ENCODE results near the gene SHB.

The SHB gene

DNA sequence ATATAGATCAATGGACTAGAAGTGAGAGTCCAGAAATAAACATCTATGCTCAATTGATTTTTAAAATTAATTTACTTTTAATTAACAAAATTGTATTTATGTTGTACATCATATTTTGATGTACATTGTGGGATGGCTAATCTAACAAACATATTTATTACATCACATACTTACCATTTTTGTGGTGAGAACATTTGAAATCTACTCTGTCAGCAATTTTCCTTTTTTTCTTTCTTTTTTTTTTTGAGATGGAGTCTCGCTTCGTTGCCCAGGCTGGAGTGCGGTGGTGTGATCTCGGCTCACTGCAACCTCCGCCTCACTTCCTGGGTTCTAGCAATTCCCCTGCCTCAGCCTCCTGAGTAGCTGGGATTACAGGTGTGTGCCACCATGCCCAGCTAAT lies 32.4 kb upstream of the SHB start:
- H3K27me3 ChIP-seq (ENCODE audit: control insufficient read depth, insufficient read depth, low read length), result no peaks in the 10 kb centered on the region
- H3K9me3 ChIP-seq (ENCODE audit: control insufficient read depth, insufficient read depth, low read length), result no peaks in the 10 kb centered on the region
- H3K9ac ChIP-seq (ENCODE audit: low read depth, low read length), result no peak overlapping the region
- H3K4me3 ChIP-seq (ENCODE audit: low read depth, low read length), result no peak overlapping the region
- H3K4me1 ChIP-seq (ENCODE audit: control insufficient read depth, insufficient read depth, low read length), result no peaks in the 10 kb centered on the region
- no peaks in the 10 kb centered on the region for H3K36me3 ChIP-seq (ENCODE audit: control insufficient read depth, insufficient read depth, low read length)

- H3K36me3 ChIP-seq (ENCODE audit: control insufficient read depth, insufficient read depth, low read length), result no peaks in the 10 kb centered on the region
- H3K4me1 ChIP-seq (ENCODE audit: control insufficient read depth, insufficient read depth, low read length), result no peaks in the 10 kb centered on the region
These were observed 27.3 kb upstream of the SHB start for GRCh38 chr9:38096238-38096805.

GRCh38 chr9:38094165-38094564 lies 25.1 kb upstream of the SHB start:
- Histone ChIP-seq H3K9me3 (ENCODE audit: control insufficient read depth, insufficient read depth, low read length) (no peaks in the 10 kb centered on the region), H3K4me1 (ENCODE audit: control insufficient read depth, insufficient read depth, low read length) (peaks cover 6% of the 10 kb centered on the region), H3K27me3 (ENCODE audit: control insufficient read depth, insufficient read depth, low read length) (no peaks in the 10 kb centered on the region), H3K9ac (ENCODE audit: low read depth, low read length) (no peak overlapping the region), H3K36me3 (ENCODE audit: control insufficient read depth, insufficient read depth, low read length) (no peaks in the 10 kb centered on the region), H3K4me3 (ENCODE audit: low read depth, low read length) (no peak overlapping the region)

More at GRCh38 chr9:38096238-38096805, 27.3 kb upstream of the SHB start:
- Histone ChIP-seq H3K27me3 (ENCODE audit: control insufficient read depth, insufficient read depth, low read length) (no peaks in the 10 kb centered on the region), H3K9me3 (ENCODE audit: control insufficient read depth, insufficient read depth, low read length) (no peaks in the 10 kb centered on the region), H3K9ac (ENCODE audit: low read depth, low read length) (no peak overlapping the region), H3K4me3 (ENCODE audit: low read depth, low read length) (no peak overlapping the region)

- Histone ChIP-seq H3K4me3 (ENCODE audit: low read depth, low read length) (no peak overlapping the region), H3K4me1 (ENCODE audit: control insufficient read depth, insufficient read depth, low read length) (peaks cover 6% of the 10 kb centered on the region), H3K9me3 (ENCODE audit: control insufficient read depth, insufficient read depth, low read length) (no peaks in the 10 kb centered on the region), H3K36me3 (ENCODE audit: control insufficient read depth, insufficient read depth, low read length) (no peaks in the 10 kb centered on the region), H3K27me3 (ENCODE audit: control insufficient read depth, insufficient read depth, low read length) (no peaks in the 10 kb centered on the region), H3K9ac (ENCODE audit: low read depth, low read length) (no peak overlapping the region)
These were observed 23.6 kb upstream of the SHB start for GRCh38 chr9:38092656-38093055.

DNA sequence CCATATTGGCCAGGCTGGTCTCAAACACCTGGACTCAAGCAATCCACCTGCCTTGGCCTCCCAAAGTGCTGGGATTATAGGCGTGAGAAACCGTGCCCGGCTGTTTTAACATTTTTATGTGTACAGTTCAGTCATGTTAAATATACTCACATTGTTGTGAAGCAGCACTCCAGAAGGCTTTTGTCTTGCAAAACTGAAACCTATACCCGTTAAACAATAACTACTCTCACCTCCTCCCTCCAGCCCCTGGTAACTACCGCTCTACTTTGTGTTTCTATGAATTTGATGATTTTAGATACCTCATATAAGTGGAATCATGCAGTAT lies 23.1 kb upstream of the SHB start:
- H3K36me3 ChIP-seq (ENCODE audit: control insufficient read depth, insufficient read depth, low read length), result no peaks in the 10 kb centered on the region
- no peak overlapping the region for H3K9ac ChIP-seq (ENCODE audit: low read depth, low read length)
- no peak overlapping the region for H3K4me3 ChIP-seq (ENCODE audit: low read depth, low read length)
- H3K4me1 ChIP-seq (ENCODE audit: control insufficient read depth, insufficient read depth, low read length), result peaks cover 6% of the 10 kb centered on the region
- no peaks in the 10 kb centered on the region for H3K9me3 ChIP-seq (ENCODE audit: control insufficient read depth, insufficient read depth, low read length)
- H3K27me3 ChIP-seq (ENCODE audit: control insufficient read depth, insufficient read depth, low read length), result no peaks in the 10 kb centered on the region

GRCh38 chr9:38091310-38092199 lies 22.5 kb upstream of the SHB start:
- no peak overlapping the region for H3K4me3 ChIP-seq (ENCODE audit: low read depth, low read length)
- H3K4me1 ChIP-seq (ENCODE audit: control insufficient read depth, insufficient read depth, low read length), result peaks cover 6% of the 10 kb centered on the region
- H3K9ac ChIP-seq (ENCODE audit: low read depth, low read length), result no peak overlapping the region
- H3K27me3 ChIP-seq (ENCODE audit: control insufficient read depth, insufficient read depth, low read length), result no peaks in the 10 kb centered on the region
- H3K9me3 ChIP-seq (ENCODE audit: control insufficient read depth, insufficient read depth, low read length), result no peaks in the 10 kb centered on the region
- H3K36me3 ChIP-seq (ENCODE audit: control insufficient read depth, insufficient read depth, low read length), result no peaks in the 10 kb centered on the region

DNA sequence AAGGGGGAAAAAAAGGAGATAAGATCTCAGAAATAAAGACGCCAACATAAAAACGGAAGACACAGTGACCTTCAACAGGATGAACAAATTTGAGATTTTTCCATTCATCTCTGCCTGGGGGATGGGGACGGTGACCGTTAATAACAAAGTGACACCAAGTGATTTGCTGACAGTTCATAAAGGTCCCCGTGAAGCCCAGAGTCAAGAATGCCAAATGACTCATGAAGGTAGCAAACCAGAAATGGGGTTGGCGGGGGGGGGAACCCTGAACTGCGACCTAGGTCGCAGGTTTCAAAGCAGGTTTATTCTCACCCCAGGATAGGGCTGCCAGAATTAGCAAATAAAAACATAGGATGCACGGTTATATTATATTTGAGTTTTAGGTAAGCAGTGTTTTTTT lies 21.1 kb upstream of the SHB start:
- no peaks in the 10 kb centered on the region for H3K9me3 ChIP-seq (ENCODE audit: control insufficient read depth, insufficient read depth, low read length)
- H3K4me1 ChIP-seq (ENCODE audit: control insufficient read depth, insufficient read depth, low read length), result peaks cover 6% of the 10 kb centered on the region
- H3K4me3 ChIP-seq (ENCODE audit: low read depth, low read length), result no peak overlapping the region
- H3K9ac ChIP-seq (ENCODE audit: low read depth, low read length), result no peak overlapping the region
- no peaks in the 10 kb centered on the region for H3K36me3 ChIP-seq (ENCODE audit: control insufficient read depth, insufficient read depth, low read length)
- no peaks in the 10 kb centered on the region for H3K27me3 ChIP-seq (ENCODE audit: control insufficient read depth, insufficient read depth, low read length)

DNA sequence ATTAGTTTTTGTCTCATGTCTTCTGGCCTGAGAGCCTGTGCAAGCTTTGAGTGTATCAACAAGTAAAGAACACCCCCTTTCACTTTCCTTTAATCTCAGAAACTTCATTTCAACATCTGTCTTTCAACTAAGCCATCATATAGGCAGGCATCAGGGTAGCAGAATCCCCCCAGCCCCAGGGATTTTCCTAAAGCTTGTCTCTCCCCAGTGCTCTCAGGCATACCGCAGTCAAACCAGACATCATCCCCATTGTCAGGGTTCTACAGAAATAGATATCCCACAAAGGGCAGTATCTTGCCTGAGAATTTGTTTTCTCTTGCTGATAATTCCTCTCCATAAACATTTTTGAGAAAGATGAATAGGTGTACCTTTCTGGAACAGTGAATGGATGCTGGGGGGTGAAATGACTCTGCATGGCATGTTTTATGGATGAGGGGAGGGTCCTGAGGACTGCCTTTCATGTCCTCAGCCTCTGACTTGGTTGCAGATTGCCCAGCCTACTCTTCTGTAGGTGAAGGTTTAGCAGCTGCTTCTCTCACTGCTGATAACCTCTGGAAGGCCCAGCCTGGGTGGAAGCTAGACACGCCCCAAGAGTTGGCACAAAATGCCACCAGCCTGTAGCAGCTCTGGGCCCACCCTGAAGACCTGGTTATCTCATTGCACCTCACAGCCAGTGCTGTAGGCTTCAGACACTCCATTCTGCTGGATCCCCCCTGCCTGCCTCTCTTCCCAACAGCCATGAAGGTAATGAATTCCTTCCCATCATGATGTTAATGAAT lies 20.5 kb upstream of the SHB start:
- peaks cover 6% of the 10 kb centered on the region for H3K4me1 ChIP-seq (ENCODE audit: control insufficient read depth, insufficient read depth, low read length)
- H3K9ac ChIP-seq (ENCODE audit: low read depth, low read length), result no peak overlapping the region
- H3K36me3 ChIP-seq (ENCODE audit: control insufficient read depth, insufficient read depth, low read length), result no peaks in the 10 kb centered on the region
- H3K9me3 ChIP-seq (ENCODE audit: control insufficient read depth, insufficient read depth, low read length), result no peaks in the 10 kb centered on the region
- H3K27me3 ChIP-seq (ENCODE audit: control insufficient read depth, insufficient read depth, low read length), result no peaks in the 10 kb centered on the region
- no peak overlapping the region for H3K4me3 ChIP-seq (ENCODE audit: low read depth, low read length)

GRCh38 chr9:38088006-38088925 lies 19.2 kb upstream of the SHB start:
- Histone ChIP-seq H3K4me1 (ENCODE audit: control insufficient read depth, insufficient read depth, low read length) (peaks cover 6% of the 10 kb centered on the region), H3K9me3 (ENCODE audit: control insufficient read depth, insufficient read depth, low read length) (no peaks in the 10 kb centered on the region)

GRCh38 chr9:38086496-38086895 lies 17.5 kb upstream of the SHB start:
- Histone ChIP-seq H3K9me3 (ENCODE audit: control insufficient read depth, insufficient read depth, low read length) (no peaks in the 10 kb centered on the region), H3K4me3 (ENCODE audit: low read depth, low read length) (no peak overlapping the region), H3K9ac (ENCODE audit: low read depth, low read length) (no peak overlapping the region), H3K27me3 (ENCODE audit: control insufficient read depth, insufficient read depth, low read length) (no peaks in the 10 kb centered on the region), H3K36me3 (ENCODE audit: control insufficient read depth, insufficient read depth, low read length) (no peaks in the 10 kb centered on the region), H3K4me1 (ENCODE audit: control insufficient read depth, insufficient read depth, low read length) (peaks cover 9% of the 10 kb centered on the region)

More at GRCh38 chr9:38088006-38088925, 19.2 kb upstream of the SHB start:
- H3K9ac ChIP-seq (ENCODE audit: low read depth, low read length), result no peak overlapping the region
- H3K27me3 ChIP-seq (ENCODE audit: control insufficient read depth, insufficient read depth, low read length), result no peaks in the 10 kb centered on the region
- H3K4me3 ChIP-seq (ENCODE audit: low read depth, low read length), result no peak overlapping the region
- H3K36me3 ChIP-seq (ENCODE audit: control insufficient read depth, insufficient read depth, low read length), result no peaks in the 10 kb centered on the region

DNA sequence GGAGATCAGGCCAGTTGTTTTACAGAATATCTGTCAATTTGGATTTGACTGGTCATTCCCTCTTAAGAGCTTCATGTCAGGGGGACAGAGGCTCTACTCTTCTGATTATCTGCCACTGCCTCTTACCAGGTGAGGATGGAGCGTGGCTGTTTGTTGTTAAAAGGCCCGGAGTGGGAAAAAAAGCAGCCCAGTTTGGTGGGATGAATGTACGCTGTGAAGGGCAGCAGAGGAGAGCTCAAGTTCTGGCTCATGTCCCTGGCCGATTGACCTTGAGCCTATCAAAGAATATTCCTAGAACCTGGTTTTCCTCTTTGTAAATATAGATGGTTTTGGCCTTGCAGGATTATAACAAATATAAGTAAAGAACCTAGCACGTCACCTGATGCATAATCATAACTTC lies 16.3 kb upstream of the SHB start:
- no peaks in the 10 kb centered on the region for H3K27me3 ChIP-seq (ENCODE audit: control insufficient read depth, insufficient read depth, low read length)
- peaks cover 9% of the 10 kb centered on the region for H3K4me1 ChIP-seq (ENCODE audit: control insufficient read depth, insufficient read depth, low read length)
- H3K9me3 ChIP-seq (ENCODE audit: control insufficient read depth, insufficient read depth, low read length), result no peaks in the 10 kb centered on the region
- H3K4me3 ChIP-seq (ENCODE audit: low read depth, low read length), result no peak overlapping the region
- H3K9ac ChIP-seq (ENCODE audit: low read depth, low read length), result no peak overlapping the region
- H3K36me3 ChIP-seq (ENCODE audit: control insufficient read depth, insufficient read depth, low read length), result no peaks in the 10 kb centered on the region
